ENCODE data around the gene IFT27.
"Not testable (repeated sequence)": the region's sequence is repeated elsewhere in the genome, so short reads cannot be mapped to it uniquely, and the experiment has no call there.

The IFT27 gene

GRCh38 chr22:36755316-36755715 lies 20.6 kb downstream of the IFT27 start:
- DNase-seq (ENCODE audit: insufficient read length, low spot score): no peak
- no peak for FAIRE-seq
- TF ChIP-seq POLR2A (IDR thresholded peaks at IDR 0.05; ENCODE audit: low read depth, low read length): no peak

DNA sequence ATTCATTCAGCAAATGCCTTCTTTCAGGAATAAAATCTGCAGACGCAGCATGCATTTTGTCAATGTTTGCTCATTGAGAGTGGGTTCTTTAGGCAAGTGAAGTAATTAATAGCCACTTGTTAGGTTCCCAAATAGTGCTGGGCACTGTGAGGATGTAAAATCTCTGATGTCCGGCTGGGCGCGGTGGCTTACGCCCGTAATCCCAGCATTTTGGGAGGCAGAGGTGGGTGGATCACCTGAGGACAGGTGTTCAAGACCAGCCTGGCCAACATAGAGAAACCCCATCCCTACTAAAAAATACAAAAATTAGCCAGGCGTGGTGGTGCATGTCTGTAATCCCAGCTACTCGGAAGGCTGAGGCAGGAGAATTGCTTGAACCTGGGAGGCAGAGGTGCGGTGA lies 21.0 kb downstream of the IFT27 start:
- FAIRE-seq; DNase-seq (ENCODE audit: insufficient read length, low spot score): not testable (repeated sequence)

DNA sequence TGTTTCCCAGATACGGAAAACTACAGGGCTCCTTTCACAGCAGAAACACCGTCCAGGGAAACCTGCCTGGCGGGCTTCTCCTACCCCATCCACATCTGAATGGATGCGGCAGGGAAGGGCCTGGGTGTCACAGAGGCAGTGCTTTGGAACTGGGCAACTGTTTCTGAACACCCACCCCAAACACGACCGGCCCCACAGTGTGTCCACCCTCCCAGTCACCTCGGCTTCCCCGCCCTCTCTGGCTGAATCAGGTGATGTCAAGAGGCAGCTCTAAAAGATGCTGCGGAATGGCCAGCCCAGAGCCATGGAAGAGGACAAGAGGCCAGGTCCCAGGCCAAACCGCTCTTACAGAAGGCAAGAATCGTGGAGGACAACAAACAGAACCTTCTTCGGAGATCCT lies 22.0 kb downstream of the IFT27 start:
- no peak for DNase-seq (ENCODE audit: insufficient read length, low spot score)
- no peak for FAIRE-seq
- no peak for TF ChIP-seq POLR2A (IDR thresholded peaks at IDR 0.05; ENCODE audit: low read depth, low read length)

GRCh38 chr22:36753120-36753802 lies 22.7 kb downstream of the IFT27 start:
- FAIRE-seq (no peak), DNase-seq (ENCODE audit: insufficient read length, low spot score) (no peak)
- TF ChIP-seq POLR2A (IDR thresholded peaks at IDR 0.05; ENCODE audit: low read depth, low read length): no peak

DNA sequence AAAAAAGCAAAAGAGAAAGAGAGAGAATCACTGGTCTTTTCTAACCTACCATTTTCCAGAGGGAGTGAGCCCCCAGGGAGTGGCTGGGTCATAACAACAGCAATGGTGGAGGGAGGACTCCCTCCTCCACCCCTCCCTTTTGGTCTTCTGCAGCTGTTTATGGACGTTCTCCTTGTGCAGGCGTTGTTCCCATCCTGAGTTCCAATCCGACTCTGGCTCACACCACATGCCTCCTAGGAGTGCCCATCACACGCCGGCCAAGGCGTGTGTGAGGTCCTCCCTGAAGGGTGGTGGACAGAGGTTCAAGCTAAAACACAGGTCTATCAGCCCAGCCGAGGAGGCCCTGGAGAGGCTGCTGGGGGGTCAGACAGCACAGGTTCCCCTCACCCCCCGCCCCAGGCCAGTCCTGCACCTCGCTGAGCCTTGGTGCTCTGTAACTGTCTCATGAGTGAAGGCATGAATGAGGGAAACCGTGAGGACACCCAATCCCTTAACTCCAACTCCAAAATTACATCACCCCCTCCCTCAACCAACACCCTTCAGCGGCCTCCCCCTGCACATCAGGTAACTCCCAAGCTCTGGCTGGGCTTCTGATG lies 29.4 kb downstream of the IFT27 start:
- no peak for FAIRE-seq
- DNase-seq (ENCODE audit: insufficient read length, low spot score): no peak
- TF ChIP-seq POLR2A (IDR thresholded peaks at IDR 0.05; ENCODE audit: low read depth, low read length): no peak

DNA sequence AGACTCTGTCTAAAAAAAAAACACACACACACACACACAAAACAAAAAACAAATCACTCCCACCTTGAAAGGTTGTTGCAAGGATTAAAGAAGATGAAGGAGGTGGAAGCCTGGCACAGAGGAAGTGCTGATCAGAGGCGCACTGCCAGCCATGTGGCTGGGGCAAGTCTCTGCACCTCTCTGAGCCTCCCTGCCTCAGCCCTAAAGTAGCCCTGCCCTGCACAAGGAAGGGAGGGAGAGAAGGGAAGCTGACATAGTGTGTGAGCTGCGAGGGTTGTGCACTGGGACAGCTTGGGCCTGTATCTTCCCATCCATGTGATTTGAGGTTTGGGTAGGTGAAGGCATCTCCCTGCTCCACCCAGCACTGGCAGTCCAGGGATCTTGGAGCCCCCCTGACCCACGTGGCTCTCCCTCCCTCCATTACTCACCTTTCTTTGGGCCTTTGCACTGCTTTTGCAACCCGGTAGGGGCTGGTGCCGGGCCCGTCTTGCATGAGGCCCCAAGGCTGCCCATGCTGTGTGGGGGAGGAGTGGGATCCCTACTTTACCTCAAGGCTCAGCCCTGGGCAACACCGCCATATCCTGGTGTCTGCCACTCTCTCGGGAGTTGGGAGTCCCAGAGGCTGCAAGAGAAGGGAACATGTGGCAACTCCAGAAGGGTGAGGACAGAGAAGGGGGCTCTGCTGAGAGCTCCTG lies 30.5 kb downstream of the IFT27 start:
- no peak for DNase-seq (ENCODE audit: insufficient read length, low spot score)
- no peak for FAIRE-seq
- TF ChIP-seq POLR2A (IDR thresholded peaks at IDR 0.05; ENCODE audit: low read depth, low read length): no peak

- no peak for TF ChIP-seq POLR2A (IDR thresholded peaks at IDR 0.05; ENCODE audit: low read depth, low read length)
- FAIRE-seq (no peak), DNase-seq (ENCODE audit: insufficient read length, low spot score) (no peak)
Observed at GRCh38 chr22:36744791-36745190, 31.1 kb downstream of the IFT27 start.

GRCh38 chr22:36744413-36744765 lies 31.5 kb downstream of the IFT27 start:
- FAIRE-seq: no peak
- no peak for DNase-seq (ENCODE audit: insufficient read length, low spot score)
- no peak for TF ChIP-seq POLR2A (IDR thresholded peaks at IDR 0.05; ENCODE audit: low read depth, low read length)

GRCh38 chr22:36743591-36744412 lies 32.1 kb downstream of the IFT27 start:
- DNase-seq (ENCODE audit: insufficient read length, low spot score) (no peak), FAIRE-seq (no peak)
- TF ChIP-seq POLR2A (IDR thresholded peaks at IDR 0.05; ENCODE audit: low read depth, low read length): no peak

DNA sequence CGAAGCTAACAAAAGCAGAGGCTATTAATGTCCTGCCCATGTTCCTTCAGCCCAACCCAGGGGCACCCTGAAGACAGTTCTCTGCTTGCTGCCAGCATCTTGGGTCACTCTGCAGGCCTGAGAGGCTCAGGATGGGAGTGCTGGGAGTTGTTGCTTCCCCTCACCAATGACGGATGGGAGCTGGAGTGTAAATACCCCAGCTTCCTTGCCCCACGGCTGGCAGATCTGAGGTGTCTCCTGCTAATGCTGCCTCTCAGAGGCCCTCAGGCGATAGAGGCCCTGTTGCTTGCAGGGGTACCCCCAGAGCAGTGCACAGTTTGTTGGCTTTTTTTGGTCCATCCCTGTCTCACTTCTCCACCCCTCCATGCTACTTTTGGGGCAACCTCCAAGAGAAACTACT lies 32.9 kb downstream of the IFT27 start:
- DNase-seq (ENCODE audit: insufficient read length, low spot score): no peak
- no peak for FAIRE-seq
- no peak for TF ChIP-seq POLR2A (IDR thresholded peaks at IDR 0.05; ENCODE audit: low read depth, low read length)

DNA sequence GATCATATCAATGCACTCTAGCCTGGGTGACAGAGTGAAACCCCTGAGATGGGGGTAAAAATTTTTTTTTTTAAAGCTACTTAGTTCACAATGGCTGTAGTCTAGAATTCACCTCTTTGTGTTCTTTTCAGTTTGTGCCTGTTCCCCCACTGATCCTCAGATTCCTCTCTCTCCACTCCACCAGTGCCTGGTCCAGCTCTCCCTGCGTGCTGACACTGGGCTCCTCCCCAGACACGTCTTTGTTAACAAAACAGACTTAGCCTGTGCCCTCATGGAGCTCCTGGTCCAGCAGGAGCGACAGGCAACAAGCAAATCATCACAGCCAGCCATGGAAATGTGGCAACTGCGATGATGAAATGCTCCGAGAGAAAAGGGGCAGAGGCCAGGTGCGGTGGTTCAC lies 34.0 kb downstream of the IFT27 start:
- no peak for TF ChIP-seq POLR2A (IDR thresholded peaks at IDR 0.05; ENCODE audit: low read depth, low read length)
- DNase-seq (ENCODE audit: insufficient read length, low spot score) (no peak), FAIRE-seq (no peak)

DNA sequence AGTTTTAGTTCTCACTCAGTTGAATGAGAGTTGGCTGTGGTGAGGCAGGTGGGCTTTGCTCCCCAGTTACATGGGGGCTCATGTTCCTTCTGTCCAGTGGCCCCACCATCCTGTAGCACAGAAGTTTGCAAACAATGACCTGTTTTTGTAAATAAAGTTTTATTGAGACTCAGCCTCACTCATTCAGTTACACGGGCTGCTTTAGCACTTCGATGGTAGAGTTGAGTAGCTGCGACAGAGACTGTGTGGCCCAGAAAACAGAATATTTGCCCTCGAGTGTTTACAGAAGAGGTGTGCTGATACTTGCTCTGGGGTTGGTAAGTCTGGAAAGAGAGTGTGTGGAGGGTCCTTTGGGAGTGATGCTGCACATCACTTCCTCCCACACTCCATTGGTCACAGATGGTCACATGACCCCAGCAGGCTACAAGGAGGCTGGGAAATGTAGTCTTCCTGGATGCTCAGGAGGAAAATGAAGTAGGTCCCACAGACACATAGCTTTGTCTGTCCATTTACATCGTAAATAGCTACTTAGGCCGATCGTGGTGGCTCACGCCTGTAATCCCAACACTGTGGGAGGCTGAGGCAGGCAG lies 34.6 kb downstream of the IFT27 start:
- no peak for FAIRE-seq
- DNase-seq (ENCODE audit: insufficient read length, low spot score): peak; percentile 22
- no peak for TF ChIP-seq POLR2A (IDR thresholded peaks at IDR 0.05; ENCODE audit: low read depth, low read length)

GRCh38 chr22:36740716-36741115 lies 35.2 kb downstream of the IFT27 start:
- FAIRE-seq (no peak), DNase-seq (ENCODE audit: insufficient read length, low spot score) (no peak)
- TF ChIP-seq POLR2A (IDR thresholded peaks at IDR 0.05; ENCODE audit: low read depth, low read length): no peak

- no peak for TF ChIP-seq POLR2A (IDR thresholded peaks at IDR 0.05; ENCODE audit: low read depth, low read length)
- FAIRE-seq (no peak), DNase-seq (ENCODE audit: insufficient read length, low spot score) (no peak)
Observed at GRCh38 chr22:36739185-36739584, 36.7 kb downstream of the IFT27 start.
